CD4-positive, alpha-beta T cell treated with Interleukin-15 for 4 hours (primary cell): ENCODE measurements around the gene SH3BP1.

Experiments
- DNase-seq: peaks from one replicate; pipeline ENCODE4 v3.0.0-alpha.2; 2020; ENCODE audit warnings: low spot score

The SH3BP1 gene

DNA sequence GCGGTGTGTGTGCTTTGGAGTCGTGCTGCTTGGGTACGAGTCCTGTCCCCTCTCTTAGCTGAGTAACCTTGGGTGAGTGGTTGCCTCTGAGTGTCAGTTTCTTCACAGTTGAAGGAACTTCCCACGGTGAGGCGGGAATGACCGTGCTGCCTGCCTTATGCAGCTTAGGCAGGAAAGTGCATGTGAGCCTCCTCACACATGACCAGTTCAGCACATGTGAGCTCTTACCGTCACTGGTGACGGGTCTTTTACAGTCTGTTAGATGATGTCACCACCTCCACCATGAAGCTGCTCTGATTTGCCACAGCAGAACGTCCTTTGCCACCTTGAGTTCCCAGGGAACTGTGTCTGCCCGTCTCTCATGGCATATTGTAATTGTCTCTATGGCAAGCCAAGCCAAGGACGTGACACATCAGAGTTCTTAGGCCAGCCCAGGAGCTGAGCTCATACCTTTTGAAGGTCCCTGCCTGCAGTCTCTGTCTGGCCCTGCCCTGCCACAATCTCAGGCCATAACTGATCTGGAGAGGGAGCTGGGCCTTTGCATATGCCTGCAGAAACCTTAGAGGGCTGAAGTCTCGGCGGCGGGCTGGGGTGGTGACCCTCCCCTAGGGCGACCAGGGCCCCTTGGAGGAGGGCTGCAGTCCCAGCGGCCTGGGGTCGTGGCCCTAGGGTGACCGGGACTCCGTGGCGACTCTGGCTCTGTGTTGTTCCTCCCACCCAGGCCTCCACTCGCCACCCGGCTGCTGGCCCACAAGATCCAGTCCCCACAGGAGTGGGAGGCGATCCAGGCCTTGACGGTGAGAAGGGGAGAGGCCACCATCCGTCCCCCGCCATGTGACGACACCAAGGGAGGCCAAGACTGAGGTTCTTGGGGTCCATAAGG is 23.0 kb upstream of the SH3BP1 start:
- DNase-seq, result no peak

DNA sequence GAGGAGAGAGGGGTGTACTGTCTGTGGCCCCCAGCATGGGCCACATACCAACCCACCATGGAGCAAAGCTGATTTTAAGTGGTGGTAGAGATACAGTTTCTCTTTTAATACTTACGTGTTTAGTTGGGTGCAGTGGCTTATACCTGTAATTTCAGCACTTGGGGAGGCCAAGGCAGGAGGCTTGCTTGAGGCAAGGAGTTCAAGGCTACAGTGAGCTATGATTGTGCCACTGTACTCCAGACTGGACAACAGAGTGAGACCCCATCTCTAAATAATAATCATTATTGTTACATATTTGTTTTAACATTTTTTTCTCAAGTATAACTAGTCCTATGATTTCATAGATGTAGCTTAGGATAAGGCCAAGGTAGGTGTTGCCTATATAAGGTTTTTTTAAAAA is 22.0 kb upstream of the SH3BP1 start:
- DNase-seq, result no peak

DNA sequence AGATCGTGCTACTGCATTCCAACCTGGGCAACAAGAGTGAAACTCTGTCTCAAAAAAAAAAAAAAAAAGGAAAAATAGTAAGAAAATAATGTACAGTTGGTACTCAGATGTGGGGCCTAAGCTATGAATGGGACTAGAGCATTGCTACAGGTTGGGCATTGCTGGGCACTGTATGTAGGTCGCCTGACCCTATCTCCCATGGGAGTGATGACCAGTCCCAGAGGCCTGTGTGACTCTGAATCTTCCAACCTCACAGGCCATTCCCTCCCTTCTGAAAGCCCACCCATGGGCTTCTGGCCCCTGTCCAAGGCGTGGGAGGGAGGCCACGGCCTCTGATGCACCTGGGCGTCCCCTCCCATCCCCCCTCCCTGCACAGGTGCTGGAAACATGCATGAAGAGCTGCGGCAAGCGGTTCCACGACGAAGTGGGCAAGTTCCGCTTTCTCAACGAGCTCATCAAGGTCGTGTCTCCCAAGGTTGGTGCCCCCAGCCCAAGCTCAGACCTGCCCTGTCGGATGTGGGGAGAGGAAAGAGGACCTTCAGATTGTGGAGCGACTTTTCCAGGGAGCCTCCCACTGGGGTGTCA is 21.3 kb upstream of the SH3BP1 start:
- no peak for DNase-seq

DNA sequence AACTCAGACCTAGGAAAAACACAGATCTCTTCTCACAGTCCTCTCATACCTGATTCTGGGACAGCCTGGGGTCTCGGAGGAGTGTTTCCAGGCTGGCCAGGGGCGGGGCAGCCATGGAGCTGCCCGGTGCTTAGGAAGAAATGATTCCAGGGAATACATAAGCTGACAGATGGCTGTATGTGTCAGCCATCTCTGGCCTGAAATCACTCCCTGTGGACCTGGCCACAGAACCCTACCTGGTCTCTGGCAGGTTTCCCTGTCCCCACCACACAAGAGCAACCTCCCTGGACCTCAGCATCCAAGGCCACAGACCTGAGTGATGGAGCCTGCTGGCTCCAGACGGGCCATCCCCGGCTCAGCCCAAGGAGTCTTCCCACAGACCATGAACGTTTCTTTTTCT is 20.8 kb upstream of the SH3BP1 start:
- no peak for DNase-seq

DNA sequence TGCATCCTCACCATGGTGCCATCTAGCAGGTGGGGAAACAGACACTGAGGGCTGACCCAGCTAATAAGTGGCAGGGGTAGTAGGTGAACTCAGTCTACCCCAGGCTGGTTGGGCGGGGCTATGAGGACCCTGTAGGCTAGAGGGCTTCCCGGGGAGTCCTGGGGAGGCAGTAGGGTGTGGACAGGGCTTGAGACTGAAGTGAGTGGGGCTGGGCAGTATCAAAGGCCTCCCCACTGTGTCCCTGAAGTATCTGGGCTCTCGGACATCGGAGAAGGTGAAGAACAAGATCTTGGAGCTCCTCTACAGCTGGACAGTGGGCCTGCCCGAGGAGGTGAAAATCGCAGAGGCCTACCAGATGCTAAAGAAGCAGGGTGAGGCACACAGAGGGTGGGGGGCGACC is 19.5 kb upstream of the SH3BP1 start:
- DNase-seq, result no peak

DNA sequence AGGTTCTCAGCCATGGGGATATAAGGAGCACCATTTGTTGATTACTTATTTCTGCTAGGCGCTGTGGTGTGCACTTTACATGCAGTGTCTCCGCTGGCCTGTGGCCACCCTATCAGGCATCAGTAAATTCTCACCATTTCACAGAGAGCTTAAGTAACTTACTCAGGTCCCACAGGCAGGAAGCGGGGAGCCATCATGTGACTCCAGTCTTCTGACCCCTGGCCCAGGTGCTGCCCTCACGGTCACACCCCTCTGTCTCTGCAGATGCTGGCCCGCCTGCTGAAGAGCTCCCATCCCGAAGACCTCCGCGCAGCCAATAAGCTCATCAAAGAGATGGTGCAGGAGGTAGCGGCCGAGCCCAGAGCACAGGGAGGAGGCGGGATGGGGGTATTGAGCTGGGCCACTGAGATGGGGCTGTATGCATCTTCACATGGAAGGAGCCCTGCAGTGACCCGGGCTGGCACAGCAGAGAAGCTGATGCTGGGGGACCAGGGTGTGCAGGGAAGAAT is 18.1 kb upstream of the SH3BP1 start:
- DNase-seq, result no peak

DNA sequence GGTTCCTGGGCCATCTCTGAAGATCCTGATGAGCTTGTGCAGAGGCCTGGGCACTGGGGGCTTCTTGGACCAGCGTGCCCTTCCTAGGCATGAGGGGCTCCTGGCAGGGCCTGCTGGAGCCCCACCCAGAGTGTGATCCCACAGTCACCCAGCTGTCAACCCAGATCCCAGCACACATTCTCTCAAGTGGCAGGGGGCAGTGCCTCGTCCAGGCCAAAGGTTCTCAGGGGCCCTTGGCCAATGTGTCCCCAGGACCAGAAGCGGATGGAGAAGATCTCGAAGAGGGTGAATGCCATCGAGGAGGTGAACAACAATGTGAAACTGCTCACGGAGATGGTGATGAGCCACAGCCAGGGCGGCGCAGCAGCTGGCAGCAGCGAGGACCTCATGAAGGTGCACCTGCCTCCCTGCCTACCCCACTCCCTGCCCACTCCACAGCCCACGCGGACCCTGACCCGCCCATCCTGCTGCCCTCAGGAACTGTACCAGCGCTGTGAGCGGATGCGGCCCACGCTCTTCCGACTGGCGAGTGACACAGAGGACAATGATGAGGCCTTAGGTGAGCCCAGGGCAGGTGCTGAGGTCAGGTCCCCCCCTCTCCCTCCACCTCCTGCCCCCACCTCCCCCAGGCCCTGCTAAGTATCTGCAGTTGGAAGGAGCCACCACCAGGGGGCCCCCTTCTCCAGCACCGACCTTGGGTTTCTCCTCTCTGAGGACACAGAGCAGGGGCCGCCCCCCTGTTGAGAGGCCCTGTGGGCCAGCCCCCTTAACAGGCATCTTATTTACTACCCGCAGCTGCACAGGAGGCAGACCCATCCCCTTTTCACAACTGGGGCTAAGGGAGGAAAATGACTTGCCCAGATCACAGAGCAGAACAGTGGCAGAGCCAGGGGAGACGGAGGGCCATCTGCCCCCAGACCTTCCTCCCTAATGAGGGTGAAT is 16.1 kb upstream of the SH3BP1 start:
- peak; percentile 76 for DNase-seq

DNA sequence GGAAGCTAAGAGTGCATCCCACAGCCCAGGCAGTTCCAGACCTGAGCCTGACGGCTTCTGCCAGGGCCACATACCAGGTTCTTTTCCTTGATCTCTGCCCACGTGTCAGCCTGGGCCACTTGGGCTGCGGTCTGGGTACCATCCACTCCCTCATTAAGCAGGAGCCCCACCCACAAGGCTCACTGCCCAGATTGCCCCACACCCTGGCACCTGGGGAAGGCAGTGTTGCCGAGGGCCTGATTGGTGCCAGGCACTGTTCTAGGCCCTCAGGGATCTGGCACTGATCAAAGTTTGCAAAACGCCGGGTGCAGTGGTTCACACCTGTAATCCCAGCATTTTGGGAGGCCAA is 15.5 kb upstream of the SH3BP1 start:
- DNase-seq, result no peak

DNA sequence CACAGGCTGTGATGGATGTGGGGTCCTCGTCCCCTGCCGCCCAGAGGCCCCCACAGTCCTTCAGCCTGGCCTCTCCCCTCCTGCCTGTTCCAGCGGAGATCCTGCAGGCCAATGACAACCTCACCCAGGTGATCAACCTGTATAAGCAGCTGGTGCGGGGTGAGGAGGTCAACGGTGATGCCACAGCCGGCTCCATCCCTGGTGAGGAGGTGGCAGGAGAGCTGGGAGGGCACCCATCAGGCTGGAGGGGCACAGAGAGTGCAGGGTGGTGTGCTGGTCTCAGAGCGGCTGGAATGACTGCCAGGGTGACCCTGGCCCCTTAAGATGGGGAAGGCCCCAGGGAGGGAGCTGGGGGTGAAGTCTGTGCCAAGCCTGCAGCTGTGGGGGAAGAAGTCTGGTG is 14.6 kb upstream of the SH3BP1 start:
- no peak for DNase-seq

DNA sequence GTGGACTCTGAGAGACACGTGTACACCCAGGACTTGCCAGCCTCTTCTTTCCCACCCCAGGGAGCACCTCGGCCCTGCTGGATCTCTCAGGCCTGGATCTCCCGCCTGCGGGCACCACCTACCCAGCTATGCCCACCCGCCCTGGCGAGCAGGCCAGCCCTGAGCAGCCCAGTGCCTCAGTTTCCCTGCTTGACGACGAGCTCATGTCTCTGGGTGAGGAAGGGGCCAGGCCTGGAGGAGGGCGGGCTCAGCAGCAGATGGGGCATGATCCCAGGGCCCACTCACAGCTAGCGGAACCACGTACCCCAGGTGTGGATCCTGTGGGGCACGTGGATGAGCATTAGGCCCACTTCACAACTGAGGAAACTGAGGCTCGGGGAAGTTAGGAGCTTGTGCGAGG is 13.7 kb upstream of the SH3BP1 start:
- DNase-seq, result no peak

DNA sequence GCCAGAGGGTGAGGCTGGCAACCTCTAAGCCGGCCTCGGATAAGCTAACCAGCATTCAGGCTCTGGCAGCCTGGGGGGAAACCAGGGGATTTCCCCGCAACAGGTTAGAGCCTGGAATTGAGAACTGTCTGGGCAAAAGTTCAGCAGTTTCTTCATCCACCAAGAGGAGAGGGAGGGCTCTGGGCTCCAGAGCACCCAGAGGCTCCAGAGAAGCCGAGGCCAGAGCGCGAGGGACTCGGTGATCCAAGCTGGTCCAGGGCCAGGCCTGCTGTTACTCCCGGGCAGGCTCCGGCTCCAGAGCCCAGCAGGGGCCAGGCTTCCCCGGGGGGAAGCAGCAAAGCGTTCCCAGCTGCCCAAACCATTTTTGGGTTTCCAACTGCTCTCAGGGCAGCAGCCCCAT is 13.3 kb upstream of the SH3BP1 start:
- no peak for DNase-seq

DNA sequence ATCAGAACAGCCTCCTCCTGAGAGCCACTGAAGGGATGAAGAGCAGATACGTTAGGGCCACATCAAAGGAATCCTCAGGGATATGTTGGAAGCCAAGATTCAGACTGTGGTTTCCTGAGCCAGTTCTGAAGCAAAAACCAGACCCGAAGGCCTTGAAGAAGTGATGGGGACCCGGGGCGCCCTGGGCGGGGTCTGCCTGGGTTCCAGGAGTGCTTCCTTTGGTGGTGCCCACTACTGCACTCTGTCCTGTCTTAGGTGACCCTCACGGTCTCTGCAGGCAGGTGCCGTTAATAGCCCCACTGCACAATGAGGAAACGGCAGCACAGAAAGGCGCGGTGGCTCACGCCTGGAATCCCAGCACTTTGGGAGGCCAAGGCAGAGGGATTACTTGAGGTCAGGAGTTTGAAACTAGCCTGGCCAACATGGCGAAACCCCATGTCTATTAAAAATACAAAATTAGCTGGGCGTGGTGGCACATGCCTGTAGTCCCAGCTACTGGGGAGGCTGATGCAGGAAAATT is 12.9 kb upstream of the SH3BP1 start:
- no peak for DNase-seq

DNA sequence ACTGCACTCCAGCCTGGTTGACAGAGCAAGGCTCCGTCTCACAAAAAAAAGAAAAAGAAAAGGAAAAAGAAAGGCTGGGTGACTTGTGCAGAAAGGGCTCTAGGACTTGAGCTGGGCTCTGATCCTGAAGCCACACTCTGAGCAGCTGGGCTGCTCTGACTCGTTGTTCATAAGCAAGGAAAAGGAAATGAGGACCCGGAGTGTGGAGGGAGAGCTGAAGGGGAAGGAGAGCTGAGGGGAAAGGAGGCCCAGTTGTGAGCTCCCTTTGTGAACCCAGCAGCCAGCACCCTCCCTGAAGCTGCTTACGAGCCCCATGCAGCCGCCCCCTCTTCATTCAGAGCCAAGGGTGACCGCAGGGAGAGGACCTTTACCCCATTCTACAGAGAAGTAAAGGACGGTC is 12.3 kb upstream of the SH3BP1 start:
- no peak for DNase-seq

DNA sequence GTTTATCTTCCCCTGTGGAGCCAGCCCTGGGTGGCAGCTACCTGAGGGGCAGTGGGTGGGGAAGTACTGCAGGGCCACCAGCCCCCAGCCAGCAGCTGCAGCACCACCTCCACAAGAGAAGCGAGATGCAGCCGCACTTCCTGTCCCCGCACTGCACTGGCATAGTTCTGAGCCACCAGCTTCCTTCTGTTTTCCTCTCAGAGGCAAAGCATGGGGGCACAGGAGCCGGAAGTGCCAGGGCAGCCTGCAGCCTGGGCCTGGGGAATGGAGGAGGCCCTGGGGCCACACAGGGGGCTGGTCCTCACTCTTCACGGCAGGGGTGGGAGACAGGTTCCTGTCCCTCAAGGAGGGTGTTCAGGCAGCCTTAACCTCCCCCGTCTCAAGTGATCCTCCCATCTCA is 11.9 kb upstream of the SH3BP1 start:
- peak; percentile 50 for DNase-seq

DNA sequence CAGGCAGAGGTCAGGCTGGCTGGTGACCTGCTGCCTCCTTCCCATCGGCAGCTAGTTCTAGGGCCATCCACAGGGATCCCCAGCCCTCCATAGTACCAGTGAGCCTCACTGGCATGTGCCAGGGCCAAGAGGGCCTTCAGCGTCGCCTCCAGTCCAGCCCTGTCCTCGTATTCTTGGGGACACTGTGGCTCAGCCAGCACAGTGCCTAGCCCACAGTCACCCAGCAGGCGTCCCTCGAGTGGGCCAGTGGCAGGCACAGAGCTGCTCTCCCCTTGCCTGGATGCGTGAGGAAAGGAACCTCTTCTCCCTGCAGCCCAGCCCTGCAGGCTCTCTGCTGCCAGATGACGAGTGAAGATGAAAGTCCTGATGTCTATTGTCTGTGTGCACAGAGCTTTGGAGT is 10.6 kb upstream of the SH3BP1 start:
- no peak for DNase-seq

DNA sequence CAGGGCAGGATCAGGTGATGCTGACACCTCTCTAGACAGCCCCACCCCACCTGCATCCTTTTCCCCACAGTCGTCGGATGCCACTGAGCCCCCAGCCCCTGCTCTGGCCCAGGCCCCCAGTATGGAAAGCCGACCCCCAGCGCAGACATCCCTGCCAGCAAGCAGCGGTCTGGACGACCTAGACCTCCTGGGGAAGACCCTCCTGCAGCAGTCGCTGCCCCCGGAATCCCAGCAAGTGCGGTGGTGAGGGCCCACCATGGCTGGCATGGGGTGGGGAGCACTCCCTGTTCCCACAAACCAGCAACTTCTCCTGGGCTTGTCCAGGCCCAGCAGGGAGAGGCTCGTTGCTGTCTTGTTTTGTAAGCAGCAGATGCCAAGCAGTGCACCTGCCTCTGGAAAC is 9.5 kb upstream of the SH3BP1 start:
- no peak for DNase-seq

DNA sequence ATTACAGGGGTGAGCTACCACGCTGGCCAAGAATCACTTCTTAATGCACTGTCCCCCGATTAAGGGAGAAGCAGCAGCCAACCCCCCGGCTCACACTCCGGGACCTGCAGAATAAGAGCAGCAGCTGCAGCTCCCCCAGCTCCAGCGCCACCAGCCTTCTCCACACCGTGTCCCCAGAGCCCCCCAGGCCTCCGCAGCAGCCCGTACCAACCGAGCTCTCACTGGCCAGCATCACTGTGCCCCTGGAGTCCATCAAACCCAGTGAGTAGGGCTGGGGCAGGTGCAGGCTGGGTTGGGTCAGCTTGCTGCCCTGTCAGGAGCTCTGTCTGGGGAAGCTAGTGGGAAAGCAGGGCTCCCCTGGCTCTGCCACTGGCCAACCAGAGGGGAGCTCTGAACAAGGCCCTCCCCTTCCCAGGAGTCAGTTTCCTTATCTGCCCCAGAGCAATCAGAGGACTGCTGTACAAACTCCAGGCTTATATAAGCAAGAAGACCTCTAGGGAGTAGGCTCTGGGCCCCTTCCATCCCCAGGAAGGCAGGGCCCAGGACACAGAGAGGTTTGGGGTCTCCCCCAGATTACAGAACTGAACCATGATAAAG is 8.5 kb upstream of the SH3BP1 start:
- DNase-seq, result no peak

DNA sequence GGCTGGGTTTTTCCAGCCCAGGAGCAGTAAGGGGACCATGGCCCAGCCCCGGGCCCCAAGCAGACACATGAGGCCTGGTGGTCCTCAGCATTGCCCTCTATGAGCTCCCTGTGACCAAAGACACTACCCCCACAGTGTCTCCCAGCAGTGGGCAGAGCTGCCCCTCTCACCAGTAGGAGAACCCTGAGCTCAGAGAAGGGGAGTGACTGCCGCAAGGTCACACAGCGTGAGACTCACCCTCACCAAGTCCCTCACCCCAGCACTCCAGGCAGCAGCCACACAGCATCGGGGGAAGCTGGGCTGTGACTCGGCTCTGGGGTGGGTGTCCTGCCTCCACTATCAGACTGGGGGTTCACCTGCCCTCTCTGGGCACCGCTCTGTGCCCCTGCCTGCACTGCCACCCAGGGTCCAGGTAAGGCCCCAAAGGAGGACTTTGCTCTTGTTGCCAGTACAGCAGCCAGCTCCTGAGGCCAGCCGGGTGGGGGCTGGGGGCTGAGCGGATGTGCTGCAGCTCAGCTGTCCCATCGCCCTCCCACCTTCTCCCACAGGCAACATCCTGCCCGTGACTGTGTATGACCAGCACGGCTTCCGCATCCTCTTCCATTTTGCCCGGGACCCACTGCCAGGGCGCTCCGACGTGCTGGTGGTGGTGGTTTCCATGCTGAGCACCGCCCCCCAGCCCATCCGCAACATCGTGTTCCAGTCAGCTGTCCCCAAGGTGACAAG is 7.9 kb upstream of the SH3BP1 start:
- DNase-seq, result peak; percentile 27

DNA sequence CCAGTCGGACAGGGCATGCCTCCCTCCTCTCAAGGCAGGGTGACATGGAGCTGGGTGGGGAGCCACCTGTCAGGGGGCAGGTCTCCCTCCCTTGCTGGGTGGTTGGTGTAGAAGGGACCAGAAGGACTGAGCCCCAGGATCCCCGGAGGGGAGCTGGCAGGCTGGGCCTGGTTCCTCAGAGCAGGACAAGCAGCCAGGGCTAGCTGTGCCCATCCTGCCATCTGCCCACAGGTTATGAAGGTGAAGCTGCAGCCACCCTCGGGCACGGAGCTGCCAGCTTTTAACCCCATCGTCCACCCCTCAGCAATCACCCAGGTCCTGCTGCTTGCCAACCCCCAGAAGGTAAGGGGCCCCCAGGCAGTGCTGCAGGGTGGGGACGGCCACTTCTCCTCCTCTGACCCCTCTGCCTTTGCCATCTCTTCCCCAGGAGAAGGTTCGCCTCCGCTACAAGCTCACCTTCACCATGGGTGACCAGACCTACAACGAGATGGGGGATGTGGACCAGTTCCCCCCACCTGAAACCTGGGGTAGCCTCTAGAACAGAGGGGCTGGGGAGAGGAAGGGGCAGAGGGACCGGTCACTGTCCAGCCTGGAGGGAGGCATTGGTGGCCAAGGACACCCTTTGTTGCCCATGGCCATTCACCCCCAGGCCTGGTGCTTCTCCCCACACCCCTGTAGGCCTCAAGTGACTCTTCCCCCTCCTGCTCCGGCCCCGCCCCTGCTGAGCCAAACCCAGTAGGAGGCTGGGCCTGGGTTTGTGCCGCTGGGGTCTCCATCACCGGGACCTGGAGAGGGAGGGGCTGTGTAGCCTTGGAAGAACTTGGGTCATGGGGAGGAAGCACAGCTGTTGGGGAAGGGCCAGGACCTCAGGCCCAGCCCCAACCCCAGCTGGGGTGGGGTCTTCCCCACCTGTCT is 7.0 kb upstream of the SH3BP1 start:
- no peak for DNase-seq

DNA sequence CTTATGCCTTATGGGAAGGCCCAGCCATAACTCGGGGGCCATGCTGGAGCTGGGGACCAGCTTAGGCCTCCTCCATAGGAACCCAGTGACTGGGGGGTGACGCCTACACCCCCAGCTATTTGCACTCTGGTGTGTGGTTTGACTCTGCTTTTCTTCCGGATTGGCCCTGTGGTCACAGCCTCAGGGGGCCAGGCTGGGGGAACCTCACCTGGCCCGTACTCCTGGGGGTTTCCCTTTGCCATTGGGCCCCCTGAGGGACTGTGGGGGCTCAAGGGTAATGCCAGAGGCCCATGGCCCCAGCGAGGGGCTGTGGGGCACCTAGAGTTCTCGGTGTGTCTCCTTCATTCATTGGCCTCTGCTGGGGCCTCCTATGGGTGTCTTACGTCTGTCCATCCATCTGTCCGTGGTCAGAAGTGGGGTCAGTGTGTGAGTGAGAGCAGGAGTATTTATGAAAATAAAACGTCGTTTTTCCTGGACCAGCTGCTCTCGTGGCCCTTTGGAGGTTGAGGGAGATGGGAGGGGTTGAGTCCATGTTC is 6.3 kb upstream of the SH3BP1 start:
- DNase-seq, result peak; percentile 44
